Measurements from ENCODE around the gene SRSF10. TPM values are rescaled to one million over a fixed set of nuclear protein-coding genes. Genes with fewer than 3 reads are reported as not detected.
"Not testable (repeated sequence)": the region's sequence is repeated elsewhere in the genome, so short reads cannot be mapped to it uniquely, and the experiment has no call there.

The SRSF10 gene
- polyA plus RNA-seq, 1 donor (not counting 4 experiments of a cell fraction or from before 2014, with no cell fraction given): 116 TPM

DNA sequence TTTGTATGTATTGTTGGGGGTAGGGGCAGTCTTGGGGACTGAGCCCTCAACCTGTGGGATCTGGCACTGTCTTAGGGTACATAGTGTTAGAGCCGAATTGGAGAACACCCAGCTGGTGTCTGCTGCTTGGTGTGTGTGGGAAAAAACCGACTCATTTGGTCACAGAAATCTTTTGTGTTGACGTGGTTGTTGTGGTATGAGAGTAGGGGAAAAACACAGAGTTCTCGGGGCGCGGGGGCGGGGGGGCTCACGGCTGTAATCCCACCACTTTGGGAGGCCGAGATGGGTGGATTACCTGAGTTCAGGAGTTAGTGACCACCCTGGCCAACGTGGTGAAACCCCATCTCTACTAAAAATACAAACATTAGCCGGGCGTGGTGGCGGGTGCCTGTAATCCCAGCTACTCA lies 15.3 kb upstream of the SRSF10 start:
- Histone ChIP-seq H3K9me3 (ENCODE audit: control insufficient read depth, low read depth, low read length) (no peaks in the 10 kb centered on the region), H3K79me2 (ENCODE audit: control insufficient read depth, insufficient read depth, low read length) (no peaks in the 10 kb centered on the region), H3K9ac (ENCODE audit: control insufficient read depth, extremely low read depth, insufficient read depth, low read length) (no peak overlapping the region), H3K36me3 (ENCODE audit: control insufficient read depth in 2 of 2, extremely low read depth in 1 of 2, insufficient read depth in 2 of 2, low read length in 2 of 2) (no peaks in the 10 kb centered on the region), H3K27me3 (ENCODE audit: control insufficient read depth, extremely low read depth, insufficient read depth, low read length) (no peaks in the 10 kb centered on the region), H3K4me3 (ENCODE audit: control insufficient read depth in 2 of 3, extremely low read depth in 1 of 3, insufficient read depth in 2 of 3, low read depth in 1 of 3, low read length in 3 of 3) (no peak overlapping the region), H3K27ac (ENCODE audit: control insufficient read depth, insufficient read depth, low read length) (no peak overlapping the region), H3K4me2 (ENCODE audit: control insufficient read depth, extremely low read depth, insufficient read depth, low read depth, low read length) (no peak overlapping the region), H3K4me1 (ENCODE audit: control insufficient read depth, extremely low read depth, insufficient read depth, low read length) (no peaks in the 10 kb centered on the region), H3K9me1 (ENCODE audit: control insufficient read depth, extremely low read depth, insufficient read depth, low read length) (no peaks in the 10 kb centered on the region), H2AFZ (ENCODE audit: control insufficient read depth, low read length) (no peak overlapping the region), H4K20me1 (ENCODE audit: control insufficient read depth, extremely low read depth, insufficient read depth, low read length) (no peaks in the 10 kb centered on the region)
- FAIRE-seq: no peak
- TF ChIP-seq, protein P1, sequence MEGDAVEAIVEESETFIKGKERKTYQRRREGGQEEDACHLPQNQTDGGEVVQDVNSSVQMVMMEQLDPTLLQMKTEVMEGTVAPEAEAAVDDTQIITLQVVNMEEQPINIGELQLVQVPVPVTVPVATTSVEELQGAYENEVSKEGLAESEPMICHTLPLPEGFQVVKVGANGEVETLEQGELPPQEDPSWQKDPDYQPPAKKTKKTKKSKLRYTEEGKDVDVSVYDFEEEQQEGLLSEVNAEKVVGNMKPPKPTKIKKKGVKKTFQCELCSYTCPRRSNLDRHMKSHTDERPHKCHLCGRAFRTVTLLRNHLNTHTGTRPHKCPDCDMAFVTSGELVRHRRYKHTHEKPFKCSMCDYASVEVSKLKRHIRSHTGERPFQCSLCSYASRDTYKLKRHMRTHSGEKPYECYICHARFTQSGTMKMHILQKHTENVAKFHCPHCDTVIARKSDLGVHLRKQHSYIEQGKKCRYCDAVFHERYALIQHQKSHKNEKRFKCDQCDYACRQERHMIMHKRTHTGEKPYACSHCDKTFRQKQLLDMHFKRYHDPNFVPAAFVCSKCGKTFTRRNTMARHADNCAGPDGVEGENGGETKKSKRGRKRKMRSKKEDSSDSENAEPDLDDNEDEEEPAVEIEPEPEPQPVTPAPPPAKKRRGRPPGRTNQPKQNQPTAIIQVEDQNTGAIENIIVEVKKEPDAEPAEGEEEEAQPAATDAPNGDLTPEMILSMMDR (optimal IDR thresholded peaks at IDR 0.05 in 1 of 3, IDR thresholded peaks at IDR 0.05 in 1 of 3, conservative IDR thresholded peaks at IDR 0.05 in 1 of 3; ENCODE audit: extremely low read depth in 1 of 3, insufficient read depth in 2 of 3, low read length in 3 of 3): no peak
- no peak for TF ChIP-seq EZH2 (IDR thresholded peaks at IDR 0.05; ENCODE audit: low read length)
- dilution Hi-C loops (cut with MboI; ENCODE audit: extremely low pct_ligation_motif_present, low sequenced_read_pairs): no loop called here
- DNase-seq (ENCODE audit: low read depth, low spot score): no peak

DNA sequence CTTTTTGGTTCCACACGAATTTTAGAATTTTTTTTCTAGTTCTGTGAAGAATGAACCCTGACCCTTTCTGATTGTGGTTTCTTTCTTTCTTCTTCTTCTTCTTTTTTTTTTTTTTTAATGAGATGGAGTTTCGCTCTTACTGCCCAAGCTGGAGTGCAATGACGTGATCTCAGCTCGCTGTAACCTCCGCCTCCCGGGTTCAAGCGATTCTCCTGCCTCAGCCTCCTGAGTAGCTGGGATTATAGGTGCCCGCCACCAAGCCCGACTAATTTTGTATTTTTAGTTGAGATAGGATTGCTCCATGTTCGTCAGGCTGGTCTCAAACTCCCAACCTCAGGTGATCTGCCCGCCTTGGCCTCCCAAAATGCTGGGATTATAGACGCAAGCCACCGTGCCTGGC lies 11.9 kb upstream of the SRSF10 start:
- H3K4me1 ChIP-seq (ENCODE audit: control insufficient read depth, extremely low read depth, insufficient read depth, low read length); H3K4me2 ChIP-seq (ENCODE audit: control insufficient read depth, extremely low read depth, insufficient read depth, low read depth, low read length); DNase-seq (ENCODE audit: low read depth, low spot score); H3K9me3 ChIP-seq (ENCODE audit: control insufficient read depth, low read depth, low read length); dilution Hi-C loops (cut with MboI; ENCODE audit: extremely low pct_ligation_motif_present, low sequenced_read_pairs); H4K20me1 ChIP-seq (ENCODE audit: control insufficient read depth, extremely low read depth, insufficient read depth, low read length); H3K27ac ChIP-seq (ENCODE audit: control insufficient read depth, insufficient read depth, low read length); H3K27me3 ChIP-seq (ENCODE audit: control insufficient read depth, extremely low read depth, insufficient read depth, low read length); H3K79me2 ChIP-seq (ENCODE audit: control insufficient read depth, insufficient read depth, low read length); H3K4me3 ChIP-seq (ENCODE audit: control insufficient read depth in 2 of 3, extremely low read depth in 1 of 3, insufficient read depth in 2 of 3, low read depth in 1 of 3, low read length in 3 of 3); H2AFZ ChIP-seq (ENCODE audit: control insufficient read depth, low read length); H3K9ac ChIP-seq (ENCODE audit: control insufficient read depth, extremely low read depth, insufficient read depth, low read length); H3K9me1 ChIP-seq (ENCODE audit: control insufficient read depth, extremely low read depth, insufficient read depth, low read length); H3K36me3 ChIP-seq (ENCODE audit: control insufficient read depth in 2 of 2, extremely low read depth in 1 of 2, insufficient read depth in 2 of 2, low read length in 2 of 2); FAIRE-seq: not testable (repeated sequence)

DNA sequence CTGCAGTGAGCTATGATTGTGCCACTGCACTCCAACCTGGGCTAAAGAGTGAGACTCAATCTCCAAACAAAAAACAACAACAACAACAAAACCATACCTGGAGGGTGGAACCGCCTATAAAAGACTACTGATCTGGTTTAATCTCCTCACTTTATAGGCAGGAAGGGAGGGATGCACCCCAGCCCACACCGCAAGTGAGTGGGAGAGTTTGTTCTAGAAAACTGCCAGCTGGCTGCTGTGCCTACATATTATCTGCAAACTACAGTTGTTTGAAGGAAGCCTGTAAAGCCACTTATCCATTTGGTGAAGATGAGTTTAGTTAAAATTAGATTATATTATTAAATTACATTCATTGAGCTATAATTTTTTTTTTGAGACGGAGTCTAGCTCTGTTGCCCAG lies 9.1 kb upstream of the SRSF10 start:
- Histone ChIP-seq H3K27ac (ENCODE audit: control insufficient read depth, insufficient read depth, low read length) (no peak overlapping the region), H3K9me3 (ENCODE audit: control insufficient read depth, low read depth, low read length) (no peaks in the 10 kb centered on the region), H3K4me1 (ENCODE audit: control insufficient read depth, extremely low read depth, insufficient read depth, low read length) (peaks cover 13% of the 10 kb centered on the region), H3K9ac (ENCODE audit: control insufficient read depth, extremely low read depth, insufficient read depth, low read length) (no peak overlapping the region), H3K4me2 (ENCODE audit: control insufficient read depth, extremely low read depth, insufficient read depth, low read depth, low read length) (no peak overlapping the region), H4K20me1 (ENCODE audit: control insufficient read depth, extremely low read depth, insufficient read depth, low read length) (no peaks in the 10 kb centered on the region), H3K36me3 (ENCODE audit: control insufficient read depth in 2 of 2, extremely low read depth in 1 of 2, insufficient read depth in 2 of 2, low read length in 2 of 2) (no peaks in the 10 kb centered on the region), H3K27me3 (ENCODE audit: control insufficient read depth, extremely low read depth, insufficient read depth, low read length) (no peaks in the 10 kb centered on the region), H3K9me1 (ENCODE audit: control insufficient read depth, extremely low read depth, insufficient read depth, low read length) (no peaks in the 10 kb centered on the region), H3K4me3 (ENCODE audit: control insufficient read depth in 2 of 3, extremely low read depth in 1 of 3, insufficient read depth in 2 of 3, low read depth in 1 of 3, low read length in 3 of 3) (no peak overlapping the region), H3K79me2 (ENCODE audit: control insufficient read depth, insufficient read depth, low read length) (no peaks in the 10 kb centered on the region), H2AFZ (ENCODE audit: control insufficient read depth, low read length) (no peak overlapping the region)
- TF ChIP-seq EZH2 (IDR thresholded peaks at IDR 0.05; ENCODE audit: low read length): no peak
- TF ChIP-seq, protein P1 (optimal IDR thresholded peaks at IDR 0.05 in 1 of 3, IDR thresholded peaks at IDR 0.05 in 1 of 3, conservative IDR thresholded peaks at IDR 0.05 in 1 of 3; ENCODE audit: extremely low read depth in 1 of 3, insufficient read depth in 2 of 3, low read length in 3 of 3): no peak
- dilution Hi-C loops (cut with MboI; ENCODE audit: extremely low pct_ligation_motif_present, low sequenced_read_pairs): no loop called here
- no peak for FAIRE-seq
- no peak for DNase-seq (ENCODE audit: low read depth, low spot score)

DNA sequence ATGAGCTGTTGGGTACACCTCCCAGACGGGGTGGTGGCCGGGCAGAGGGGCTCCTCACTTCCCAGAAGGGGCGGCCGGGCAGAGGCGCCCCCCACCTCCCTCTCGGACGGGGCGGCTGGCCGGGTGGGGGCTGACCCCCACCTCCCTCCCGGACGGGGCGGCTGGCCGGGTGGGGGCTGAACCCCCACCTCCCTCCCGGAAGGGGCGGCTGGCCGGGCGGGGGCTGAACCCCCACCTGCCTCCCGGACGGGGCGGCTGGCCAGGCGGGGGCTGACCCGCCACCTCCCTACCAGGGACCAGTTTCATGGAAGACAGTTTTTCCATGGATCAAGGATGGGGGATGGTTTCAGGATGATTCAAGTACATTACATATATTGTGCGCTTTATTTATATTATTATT lies 6.9 kb upstream of the SRSF10 start:
- DNase-seq (ENCODE audit: low read depth, low spot score); H3K9me3 ChIP-seq (ENCODE audit: control insufficient read depth, low read depth, low read length); H2AFZ ChIP-seq (ENCODE audit: control insufficient read depth, low read length); H3K4me2 ChIP-seq (ENCODE audit: control insufficient read depth, extremely low read depth, insufficient read depth, low read depth, low read length); H3K27ac ChIP-seq (ENCODE audit: control insufficient read depth, insufficient read depth, low read length); H3K36me3 ChIP-seq (ENCODE audit: control insufficient read depth in 2 of 2, extremely low read depth in 1 of 2, insufficient read depth in 2 of 2, low read length in 2 of 2); FAIRE-seq; H3K4me3 ChIP-seq (ENCODE audit: control insufficient read depth in 2 of 3, extremely low read depth in 1 of 3, insufficient read depth in 2 of 3, low read depth in 1 of 3, low read length in 3 of 3); H3K79me2 ChIP-seq (ENCODE audit: control insufficient read depth, insufficient read depth, low read length); H3K9ac ChIP-seq (ENCODE audit: control insufficient read depth, extremely low read depth, insufficient read depth, low read length); dilution Hi-C loops (cut with MboI; ENCODE audit: extremely low pct_ligation_motif_present, low sequenced_read_pairs); H3K27me3 ChIP-seq (ENCODE audit: control insufficient read depth, extremely low read depth, insufficient read depth, low read length); H4K20me1 ChIP-seq (ENCODE audit: control insufficient read depth, extremely low read depth, insufficient read depth, low read length); H3K9me1 ChIP-seq (ENCODE audit: control insufficient read depth, extremely low read depth, insufficient read depth, low read length): not testable (repeated sequence)
- peaks cover 17% of the 10 kb centered on the region for H3K4me1 ChIP-seq (ENCODE audit: control insufficient read depth, extremely low read depth, insufficient read depth, low read length)

All from keratinocyte (primary cell).